Liver (tissue), 2 donors: ENCODE data around the gene NHLRC2.

Experiments
- YY1 ChIP-seq: IDR thresholded peaks from 2 replicates; pipeline ENCODE4 v1.6.1; 2016; ENCODE audit warnings: antibody characterized with exemption, mild to moderate bottlenecking
- TF ChIP-seq, protein P1 (sequence below): IDR thresholded peaks from 2 replicates; pipeline ENCODE4 v1.6.1; 2016; ENCODE audit warnings: antibody characterized with exemption
- TF ChIP-seq, protein P2 (sequence below): IDR thresholded peaks from 2 replicates; pipeline ENCODE4 v1.6.1; 2016; ENCODE audit warnings: antibody characterized with exemption, mild to moderate bottlenecking
- TF ChIP-seq, protein P3 (sequence below): fragments of 150-350 bp; IDR thresholded peaks from 2 replicates; pipeline ENCODE4 v1.5.1; 2017; ENCODE audit warnings: improper control_type of control experiment, low read depth, low read length; ENCODE audit not compliant: missing input control
- donor health status: healthy.

DNA sequence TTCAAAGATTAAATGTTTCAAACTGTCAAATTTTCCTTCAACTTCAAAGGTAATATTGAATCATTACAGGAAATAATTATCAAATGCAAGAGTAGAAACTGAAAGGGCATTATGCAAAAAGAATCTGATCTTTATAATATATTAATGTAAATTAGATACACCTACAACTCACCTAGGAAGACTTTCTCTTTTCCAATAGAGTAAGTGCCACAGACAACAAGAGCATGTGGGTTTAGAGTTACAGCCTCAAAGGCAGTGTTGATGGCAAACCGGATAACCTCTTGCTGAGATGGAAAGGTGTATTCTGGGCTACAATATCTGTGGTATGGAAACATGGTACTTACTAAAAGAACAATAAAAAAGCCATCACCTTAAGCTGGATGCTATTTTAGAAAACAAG, 12.3 kb upstream of the NHLRC2 start:
- TF ChIP-seq, protein P1, sequence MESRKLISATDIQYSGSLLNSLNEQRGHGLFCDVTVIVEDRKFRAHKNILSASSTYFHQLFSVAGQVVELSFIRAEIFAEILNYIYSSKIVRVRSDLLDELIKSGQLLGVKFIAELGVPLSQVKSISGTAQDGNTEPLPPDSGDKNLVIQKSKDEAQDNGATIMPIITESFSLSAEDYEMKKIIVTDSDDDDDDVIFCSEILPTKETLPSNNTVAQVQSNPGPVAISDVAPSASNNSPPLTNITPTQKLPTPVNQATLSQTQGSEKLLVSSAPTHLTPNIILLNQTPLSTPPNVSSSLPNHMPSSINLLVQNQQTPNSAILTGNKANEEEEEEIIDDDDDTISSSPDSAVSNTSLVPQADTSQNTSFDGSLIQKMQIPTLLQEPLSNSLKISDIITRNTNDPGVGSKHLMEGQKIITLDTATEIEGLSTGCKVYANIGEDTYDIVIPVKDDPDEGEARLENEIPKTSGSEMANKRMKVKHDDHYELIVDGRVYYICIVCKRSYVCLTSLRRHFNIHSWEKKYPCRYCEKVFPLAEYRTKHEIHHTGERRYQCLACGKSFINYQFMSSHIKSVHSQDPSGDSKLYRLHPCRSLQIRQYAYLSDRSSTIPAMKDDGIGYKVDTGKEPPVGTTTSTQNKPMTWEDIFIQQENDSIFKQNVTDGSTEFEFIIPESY = no peak
- TF ChIP-seq, protein P2, sequence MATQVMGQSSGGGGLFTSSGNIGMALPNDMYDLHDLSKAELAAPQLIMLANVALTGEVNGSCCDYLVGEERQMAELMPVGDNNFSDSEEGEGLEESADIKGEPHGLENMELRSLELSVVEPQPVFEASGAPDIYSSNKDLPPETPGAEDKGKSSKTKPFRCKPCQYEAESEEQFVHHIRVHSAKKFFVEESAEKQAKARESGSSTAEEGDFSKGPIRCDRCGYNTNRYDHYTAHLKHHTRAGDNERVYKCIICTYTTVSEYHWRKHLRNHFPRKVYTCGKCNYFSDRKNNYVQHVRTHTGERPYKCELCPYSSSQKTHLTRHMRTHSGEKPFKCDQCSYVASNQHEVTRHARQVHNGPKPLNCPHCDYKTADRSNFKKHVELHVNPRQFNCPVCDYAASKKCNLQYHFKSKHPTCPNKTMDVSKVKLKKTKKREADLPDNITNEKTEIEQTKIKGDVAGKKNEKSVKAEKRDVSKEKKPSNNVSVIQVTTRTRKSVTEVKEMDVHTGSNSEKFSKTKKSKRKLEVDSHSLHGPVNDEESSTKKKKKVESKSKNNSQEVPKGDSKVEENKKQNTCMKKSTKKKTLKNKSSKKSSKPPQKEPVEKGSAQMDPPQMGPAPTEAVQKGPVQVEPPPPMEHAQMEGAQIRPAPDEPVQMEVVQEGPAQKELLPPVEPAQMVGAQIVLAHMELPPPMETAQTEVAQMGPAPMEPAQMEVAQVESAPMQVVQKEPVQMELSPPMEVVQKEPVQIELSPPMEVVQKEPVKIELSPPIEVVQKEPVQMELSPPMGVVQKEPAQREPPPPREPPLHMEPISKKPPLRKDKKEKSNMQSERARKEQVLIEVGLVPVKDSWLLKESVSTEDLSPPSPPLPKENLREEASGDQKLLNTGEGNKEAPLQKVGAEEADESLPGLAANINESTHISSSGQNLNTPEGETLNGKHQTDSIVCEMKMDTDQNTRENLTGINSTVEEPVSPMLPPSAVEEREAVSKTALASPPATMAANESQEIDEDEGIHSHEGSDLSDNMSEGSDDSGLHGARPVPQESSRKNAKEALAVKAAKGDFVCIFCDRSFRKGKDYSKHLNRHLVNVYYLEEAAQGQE = no peak
- TF ChIP-seq, protein P3, sequence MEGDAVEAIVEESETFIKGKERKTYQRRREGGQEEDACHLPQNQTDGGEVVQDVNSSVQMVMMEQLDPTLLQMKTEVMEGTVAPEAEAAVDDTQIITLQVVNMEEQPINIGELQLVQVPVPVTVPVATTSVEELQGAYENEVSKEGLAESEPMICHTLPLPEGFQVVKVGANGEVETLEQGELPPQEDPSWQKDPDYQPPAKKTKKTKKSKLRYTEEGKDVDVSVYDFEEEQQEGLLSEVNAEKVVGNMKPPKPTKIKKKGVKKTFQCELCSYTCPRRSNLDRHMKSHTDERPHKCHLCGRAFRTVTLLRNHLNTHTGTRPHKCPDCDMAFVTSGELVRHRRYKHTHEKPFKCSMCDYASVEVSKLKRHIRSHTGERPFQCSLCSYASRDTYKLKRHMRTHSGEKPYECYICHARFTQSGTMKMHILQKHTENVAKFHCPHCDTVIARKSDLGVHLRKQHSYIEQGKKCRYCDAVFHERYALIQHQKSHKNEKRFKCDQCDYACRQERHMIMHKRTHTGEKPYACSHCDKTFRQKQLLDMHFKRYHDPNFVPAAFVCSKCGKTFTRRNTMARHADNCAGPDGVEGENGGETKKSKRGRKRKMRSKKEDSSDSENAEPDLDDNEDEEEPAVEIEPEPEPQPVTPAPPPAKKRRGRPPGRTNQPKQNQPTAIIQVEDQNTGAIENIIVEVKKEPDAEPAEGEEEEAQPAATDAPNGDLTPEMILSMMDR = no peak
- TF ChIP-seq YY1 = no peak
